GM19463 (cell line): ENCODE measurements around the gene MYL3.
A peak's percentile ranks its signal among the peaks of the same experiment; 100 is the strongest.

Experiments used
- ATAC-seq: cut with Tn5 transposase; IDR thresholded peaks from one replicate; pipeline ENCODE4 v1.9.1; 2021; ENCODE audit warnings: mild to moderate bottlenecking, moderate library complexity; ENCODE audit not compliant: unreplicated experiment

Gene MYL3

DNA sequence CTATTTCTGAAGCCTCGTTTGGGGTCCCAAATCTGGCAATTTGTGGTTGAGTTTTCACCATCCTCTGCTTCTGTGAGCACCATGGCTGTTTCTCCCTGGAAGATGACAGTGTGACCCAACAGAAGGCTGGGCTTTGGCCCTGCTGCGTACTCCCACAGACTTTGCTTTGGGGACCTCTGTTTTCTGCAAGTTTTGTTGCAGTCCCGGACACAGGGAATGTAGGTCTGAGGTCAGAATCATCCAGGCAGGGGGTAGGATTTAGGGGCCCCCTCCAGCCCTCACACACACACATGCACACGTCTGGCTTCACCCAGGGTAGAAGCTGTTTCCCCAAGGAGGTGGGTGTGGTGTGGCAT, 20.6 kb upstream of the MYL3 start:
- no peak for ATAC-seq

DNA sequence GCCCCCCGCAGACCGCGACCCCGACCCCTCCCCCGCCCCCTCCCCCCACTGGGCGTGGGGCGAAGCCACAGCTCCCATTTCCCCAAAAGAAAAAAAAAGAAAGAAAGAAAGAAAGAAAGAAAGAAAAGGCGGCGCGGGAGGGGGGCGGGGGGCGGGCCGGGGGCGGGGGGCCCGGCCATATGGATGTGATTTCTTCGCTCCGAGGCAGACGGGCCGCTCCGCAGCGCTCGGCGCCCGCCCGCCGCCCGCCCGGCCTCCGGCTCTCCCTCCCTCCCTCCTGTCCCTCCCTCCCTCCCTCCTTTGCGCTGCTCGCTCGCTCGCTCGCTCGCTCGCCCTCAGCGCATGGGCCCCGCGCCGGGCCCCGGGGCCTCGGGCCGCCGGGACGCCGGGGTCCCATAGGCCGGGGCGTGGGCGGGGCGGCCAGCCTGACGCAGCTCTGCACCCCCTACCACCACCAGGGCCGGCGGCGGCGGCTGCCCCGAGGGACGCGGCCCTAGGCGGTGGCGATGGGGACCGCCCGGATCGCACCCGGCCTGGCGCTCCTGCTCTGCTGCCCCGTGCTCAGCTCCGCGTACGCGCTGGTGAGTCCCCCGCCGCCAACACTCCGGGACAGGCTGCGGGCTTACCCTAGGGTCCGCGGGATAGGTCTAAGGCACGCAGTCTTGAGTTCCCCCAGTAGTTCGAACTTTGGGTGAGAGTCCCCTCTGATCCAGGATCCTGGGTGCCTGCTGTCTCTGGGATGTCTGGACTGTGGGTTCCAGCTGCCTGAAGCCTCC, 20.0 kb upstream of the MYL3 start:
- ATAC-seq: no peak

DNA sequence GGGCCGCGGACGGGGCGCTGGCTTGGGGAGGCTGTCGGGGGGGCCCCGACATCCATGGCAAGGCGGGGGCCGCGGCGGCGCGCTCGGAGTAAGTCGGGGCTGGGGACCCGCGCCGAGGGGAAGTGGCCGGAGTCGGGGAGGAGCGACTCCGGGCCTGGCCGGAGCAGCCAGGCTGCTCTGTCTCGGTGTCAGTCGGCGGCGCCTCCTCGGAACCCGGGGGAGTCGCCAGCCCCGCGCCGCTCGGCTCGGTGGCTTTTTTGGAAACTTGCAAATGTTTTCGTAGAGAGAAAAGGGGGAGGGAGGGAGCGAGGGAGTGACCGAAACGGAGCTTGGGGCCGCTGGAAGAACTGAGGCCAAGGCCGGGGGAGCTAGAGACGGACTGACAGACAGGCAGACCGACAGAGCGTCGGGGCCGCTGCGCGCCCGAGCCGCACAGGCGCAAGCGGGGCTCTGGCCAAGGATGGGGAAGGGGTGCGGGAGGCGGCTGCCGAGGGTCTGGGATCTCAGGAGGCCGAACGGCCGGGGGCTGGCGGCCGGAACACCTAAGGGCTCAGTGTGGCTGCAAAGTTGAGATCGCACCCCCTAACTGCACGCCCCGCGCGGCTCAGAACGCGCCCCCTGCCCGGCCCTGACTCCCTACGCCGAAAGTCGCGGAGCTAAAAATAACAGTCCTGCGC, 19.3 kb upstream of the MYL3 start:
- no peak for ATAC-seq

DNA sequence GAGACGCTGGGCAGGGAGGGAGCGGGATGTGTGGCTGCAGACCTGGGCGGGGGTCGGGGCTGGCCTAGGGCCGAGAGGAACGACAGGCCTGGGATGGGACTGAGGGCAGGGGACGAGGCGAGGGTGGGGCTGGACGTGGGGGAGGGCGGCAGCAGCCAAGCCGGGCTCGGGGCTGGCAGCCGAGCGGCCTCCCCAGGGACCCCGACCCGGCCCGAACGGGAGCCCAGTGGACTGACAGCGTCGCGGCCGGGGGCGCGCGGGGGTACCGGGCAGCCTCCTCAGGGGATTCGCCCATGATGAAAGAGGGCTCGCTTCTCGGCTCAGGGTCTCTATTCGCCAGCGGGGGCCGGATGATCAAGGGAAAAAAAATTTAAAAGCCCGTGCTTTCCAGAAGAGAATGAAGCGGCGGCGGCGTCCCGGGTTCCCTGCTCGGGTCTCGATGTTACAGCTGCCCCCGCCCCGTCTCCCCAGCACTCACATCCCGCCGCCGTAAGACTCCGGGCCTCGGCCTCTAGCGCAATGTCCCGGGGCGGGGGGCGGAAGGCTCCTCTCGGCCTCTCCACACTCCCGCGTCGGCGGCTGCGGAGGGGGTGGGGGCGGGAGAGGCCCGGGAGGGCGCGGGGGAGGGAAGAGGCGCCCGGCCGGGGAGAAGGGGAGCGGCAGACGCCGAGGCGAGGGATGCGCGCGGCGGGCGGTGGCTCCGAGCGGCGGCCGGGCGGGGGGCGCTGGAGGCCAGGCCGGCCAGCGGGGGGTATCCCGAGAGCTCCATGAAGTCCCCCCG, 18.5 kb upstream of the MYL3 start:
- ATAC-seq: no peak

DNA sequence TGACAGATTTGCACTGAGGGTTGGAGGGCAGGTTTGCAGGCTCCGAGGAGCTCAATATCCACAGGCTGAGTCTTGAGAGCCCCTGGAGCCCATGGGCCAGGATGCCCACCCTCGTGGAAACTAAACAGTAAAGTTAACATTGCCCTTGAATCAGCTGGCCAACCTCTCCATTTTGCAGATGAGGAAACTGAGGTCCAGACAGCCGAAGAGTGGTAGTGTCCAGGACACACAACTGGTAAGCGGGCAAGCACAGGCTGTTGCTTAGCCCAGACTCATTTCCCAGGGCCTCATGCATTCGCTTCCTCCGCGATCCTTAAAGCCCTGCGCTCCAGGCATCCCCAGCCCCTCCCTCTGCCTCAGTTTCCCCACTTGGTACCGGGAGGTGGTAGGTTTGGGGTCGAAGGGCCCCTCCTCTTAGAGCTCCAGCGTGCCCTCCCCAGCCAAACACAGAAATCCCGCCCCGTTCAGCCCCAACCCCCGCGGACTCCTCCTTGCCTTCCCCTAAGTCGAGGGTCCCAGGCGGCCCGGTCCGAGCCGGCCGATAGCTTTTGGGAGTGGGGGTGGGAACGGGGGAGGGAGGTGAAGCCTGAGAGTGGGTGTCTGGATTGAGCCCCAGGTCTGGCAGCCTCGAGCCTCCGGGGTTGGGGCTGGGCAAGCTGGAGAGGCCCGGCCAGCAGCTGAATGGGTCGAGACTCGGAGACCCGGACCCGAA, 17.8 kb upstream of the MYL3 start:
- ATAC-seq: no peak

DNA sequence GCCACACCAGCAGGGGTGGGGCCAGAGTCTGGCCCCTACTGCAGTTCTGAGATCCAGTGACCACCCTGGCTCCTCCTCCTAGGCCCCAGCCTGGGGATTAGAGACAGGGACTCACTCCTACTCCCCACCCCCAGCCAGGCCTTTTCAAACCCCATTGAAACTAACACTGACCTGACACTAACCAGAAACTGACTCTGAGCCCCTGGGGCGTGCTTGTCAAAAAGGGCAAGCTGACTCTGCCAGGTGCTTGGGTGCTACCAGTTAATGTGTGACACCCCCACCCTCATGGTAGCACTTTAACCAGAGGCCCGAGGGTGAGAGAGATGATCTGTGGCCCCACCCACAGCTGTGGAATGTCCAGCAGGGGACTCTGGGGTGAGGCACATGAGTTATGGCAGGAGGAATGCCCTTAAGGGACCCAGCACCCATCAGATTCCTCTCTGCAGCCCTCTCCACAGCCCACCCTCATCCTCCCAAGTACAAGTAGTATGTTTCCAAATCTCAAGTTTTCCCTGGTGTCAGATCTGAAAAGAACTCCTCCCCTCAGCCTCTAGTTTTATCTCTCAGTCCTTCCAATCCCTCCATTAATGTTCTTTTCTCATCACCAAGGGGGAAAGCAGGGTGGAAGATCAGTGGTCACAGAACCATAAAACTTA, 15.7 kb upstream of the MYL3 start:
- ATAC-seq: peak; percentile 58

DNA sequence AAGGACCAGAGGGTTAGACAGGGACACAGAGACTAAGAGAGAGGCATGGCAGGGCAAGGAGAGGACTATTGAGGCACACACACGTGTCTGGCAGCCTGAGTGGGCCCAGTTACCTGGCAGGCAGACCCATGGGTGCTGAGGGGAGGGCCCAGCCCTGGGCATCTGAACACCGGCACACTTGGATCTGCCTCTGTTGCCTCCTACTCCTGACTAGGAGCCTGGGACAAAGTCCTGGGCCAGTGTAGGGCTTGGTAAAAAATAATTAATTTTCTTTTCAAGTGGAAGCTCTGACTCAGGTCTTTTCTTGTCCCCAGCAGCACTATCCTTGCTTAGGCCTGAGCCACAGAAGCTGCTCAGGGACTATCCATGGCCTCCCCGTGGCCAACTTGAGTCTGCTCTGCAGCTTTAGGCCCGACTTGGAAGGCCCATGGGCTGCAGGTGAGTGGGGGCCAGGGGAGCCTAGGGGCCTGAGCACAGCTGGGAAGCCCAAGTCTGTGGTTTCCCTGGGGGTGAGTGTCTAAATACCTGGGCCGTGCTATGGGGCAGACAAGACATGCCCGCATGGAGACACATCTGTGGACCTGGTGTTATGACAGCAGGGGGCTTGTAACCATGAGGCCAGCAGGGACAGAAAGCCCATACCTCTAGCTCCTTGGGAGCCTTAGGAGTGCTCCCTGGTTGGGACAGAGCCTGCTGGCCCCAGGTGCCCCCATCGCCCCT, 14.3 kb upstream of the MYL3 start, which contains the start of gene PTH1R:
TSS of gene PTH1R (plus strand) at position 316 of the 720 bp plus-strand sequence. CDS start 5,839 bp downstream, outside the sequence.
- ATAC-seq: no peak

DNA sequence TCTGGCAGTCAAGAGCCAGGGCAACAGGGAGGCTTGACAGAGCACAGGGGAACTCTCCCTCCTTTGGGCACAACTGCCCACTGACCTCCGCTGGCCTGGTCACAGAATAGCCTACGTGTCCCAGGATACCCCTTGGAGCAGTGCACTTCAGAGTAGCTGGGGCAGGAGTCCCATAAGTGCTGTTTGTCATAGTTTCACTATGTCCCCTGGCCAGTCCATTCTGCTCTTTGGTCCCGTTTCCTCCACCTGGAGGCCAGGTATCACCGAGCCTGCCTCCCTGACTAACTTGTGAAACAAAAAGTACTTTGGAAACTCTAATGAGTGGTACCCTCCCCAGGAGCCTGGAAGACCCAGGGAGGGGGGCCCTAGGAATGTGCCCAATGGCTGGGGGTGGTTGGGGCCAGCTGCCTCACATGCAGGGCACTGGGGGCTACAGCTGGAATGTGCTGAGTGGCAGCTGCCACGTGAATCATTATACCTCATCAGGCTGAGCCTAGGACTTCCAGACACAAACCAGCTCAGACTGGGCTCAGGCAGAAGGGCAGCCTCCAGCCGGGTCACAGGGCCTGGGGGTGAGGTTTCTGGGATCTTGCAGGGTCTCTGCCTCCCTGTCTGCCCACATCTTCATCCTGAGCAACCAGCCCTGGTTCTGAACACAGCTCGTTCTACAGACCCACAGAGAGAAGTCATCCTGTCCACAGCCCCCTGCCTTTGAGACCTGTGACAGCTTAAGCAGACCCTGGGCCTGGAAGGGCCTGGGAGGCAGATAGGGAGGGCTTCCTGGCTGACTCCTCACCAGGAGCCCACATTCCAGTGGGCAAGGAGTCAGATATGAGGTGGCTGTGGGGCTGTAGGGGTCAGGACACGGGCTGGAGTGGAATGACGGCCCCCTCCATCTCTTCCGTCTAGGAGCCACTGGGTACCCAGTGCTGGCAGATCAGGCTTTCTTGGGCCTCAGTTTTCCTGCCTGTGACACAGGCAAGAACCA, 13.4 kb upstream of the MYL3 start:
- no peak for ATAC-seq

DNA sequence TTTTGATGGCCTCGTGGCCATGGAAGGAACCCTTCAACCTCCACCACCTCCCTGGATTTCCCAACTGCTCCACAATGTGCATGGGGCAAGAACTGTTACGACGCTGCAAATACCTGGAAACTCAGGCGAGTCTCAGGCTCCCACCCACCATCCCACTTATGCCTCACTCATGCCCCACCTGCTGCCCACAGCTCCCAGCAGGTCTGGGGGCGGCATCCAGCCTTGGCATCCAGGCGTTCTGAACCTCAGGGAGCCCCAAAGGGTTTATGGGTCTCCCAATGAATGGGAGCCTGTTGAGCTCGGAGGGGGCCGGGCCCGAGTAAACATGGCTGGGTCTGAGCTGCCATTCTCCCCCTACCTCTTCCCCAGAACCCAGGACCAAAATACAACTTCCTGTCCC, 12.3 kb upstream of the MYL3 start:
- no peak for ATAC-seq

DNA sequence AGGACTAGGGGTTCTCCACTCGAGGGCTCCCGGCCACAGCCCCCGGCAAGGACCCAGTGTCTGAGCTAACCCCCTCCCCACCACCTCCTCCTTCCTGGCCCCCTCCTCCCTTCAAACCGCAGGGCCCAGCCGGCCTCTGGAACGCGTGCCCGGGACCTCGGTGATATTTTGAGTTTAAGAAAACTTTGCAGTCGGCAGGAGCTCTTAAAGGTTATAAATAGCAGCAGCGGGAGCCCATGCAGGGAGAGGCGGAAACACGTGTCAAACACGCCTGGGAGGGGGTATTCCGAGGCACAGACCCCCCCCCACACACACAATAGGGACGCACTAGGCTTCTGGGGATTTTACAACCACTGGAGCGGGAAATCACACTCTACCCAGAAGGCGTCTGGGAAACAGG, 11.2 kb upstream of the MYL3 start:
- no peak for ATAC-seq

DNA sequence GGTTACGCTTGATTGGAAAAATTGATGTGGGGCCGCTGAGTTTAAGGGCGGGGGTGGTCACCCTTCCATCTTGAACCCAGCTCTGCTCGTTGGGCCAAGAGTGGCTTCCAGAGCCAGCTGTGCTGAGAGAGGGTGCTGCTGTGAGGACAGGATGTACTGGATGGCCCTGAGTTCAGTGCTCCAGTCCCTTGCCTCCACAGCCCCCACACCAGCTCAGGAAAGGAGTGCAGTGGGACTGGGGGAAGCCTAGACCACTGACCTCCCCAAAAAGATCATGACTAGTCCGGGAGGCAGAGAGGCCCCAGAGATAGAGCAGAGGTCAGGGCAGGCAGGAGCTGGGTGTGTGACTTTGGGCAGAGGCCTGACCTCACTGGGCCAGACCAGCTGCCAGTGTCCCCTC, 10.3 kb upstream of the MYL3 start:
- ATAC-seq: no peak

DNA sequence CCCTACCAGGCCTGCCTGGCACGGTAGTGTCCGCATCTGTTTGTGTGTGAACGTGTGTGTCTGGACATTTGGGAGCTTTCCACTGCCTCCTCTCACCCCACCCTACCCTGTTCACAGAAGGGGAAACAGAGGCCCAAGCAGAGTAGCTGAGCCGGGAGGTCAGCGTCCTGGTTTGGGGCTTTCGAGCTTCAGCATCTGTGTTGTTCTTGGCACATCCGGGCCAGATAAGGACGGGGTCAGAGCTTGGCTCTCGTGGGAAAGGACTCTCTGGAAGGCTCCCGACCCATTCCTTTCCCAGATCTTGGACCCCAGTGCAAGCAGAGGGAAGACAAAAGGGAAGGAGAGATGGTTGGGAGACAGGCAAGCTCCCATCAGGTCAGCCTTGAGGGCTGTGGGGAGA, 8.0 kb upstream of the MYL3 start:
- ATAC-seq: no peak

DNA sequence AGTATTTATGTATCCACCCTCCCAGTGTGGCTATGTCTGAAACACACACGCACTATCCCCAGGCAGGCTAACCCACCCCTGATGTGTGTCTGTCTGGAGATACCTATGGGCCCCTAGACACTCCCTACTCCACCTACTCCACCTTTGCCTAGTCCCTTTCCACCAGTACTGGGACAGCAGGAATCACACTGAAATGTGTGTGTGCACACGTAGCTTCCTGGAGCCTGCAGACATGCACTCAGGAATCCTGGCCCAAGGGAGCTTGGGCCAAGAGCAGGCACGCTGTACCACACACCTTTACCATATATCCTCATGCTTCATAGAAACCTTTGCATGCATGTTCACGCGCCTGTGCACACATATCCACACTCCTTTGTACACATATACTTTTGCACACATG, 7.4 kb upstream of the MYL3 start:
- ATAC-seq: no peak

DNA sequence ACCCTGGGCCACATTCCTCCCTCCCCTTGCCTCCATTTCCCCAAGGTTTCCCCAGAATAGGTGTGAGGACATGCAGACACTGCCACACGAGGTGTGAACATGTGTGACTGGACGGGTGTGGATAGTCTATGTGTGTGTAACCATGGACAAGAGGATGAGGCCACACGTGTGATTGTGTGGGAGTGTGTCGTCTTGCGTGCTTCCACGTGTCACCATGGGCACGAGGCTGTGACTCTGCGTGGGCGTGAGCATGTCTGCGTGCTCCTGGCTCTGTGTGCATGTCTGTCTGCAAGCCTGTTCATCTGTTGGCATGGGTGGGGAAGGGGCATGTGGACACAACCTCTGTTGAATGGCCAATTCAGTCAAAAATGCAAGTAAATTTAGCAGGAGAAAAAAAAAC, 6.2 kb upstream of the MYL3 start:
- no peak for ATAC-seq

DNA sequence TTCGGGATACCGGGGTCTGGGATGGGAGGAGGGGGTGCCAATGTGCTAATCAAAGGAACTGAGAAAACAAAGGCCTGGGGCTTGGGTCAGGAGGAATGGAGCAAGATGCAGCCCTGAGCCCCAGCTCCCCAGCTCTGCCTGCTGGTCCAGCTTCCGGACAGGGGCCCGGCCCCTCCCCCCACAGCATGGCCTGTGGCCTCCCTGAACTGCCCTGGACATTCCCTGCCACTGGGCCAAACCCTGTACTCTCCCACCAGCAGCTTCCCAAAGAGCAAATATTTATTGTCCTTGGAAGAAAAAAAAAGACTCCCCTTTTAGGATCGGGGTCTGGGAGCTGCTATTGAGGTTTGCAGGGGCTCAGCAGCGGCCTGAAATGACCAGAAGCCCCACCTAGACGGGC, 5.7 kb upstream of the MYL3 start:
- no peak for ATAC-seq

DNA sequence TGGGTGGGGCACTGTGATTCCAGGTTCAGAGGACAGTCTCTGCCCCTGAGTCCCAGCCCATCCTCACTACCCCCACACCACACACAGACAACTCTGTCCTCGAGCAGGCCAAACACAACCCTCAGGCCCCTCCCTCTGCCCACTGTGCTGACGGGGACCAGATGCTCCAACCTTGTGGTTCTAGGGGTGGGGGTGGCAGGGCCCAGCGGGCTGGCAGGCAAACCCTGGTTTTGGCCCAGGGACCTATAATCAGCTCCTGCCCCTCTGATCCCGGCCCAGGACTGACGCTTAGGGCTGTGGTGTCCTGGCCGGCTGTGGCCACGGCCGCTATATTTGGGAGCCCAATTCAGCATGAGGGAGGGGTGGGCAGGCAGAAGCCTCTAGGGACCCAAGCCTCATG, 5.0 kb upstream of the MYL3 start:
- ATAC-seq: no peak

DNA sequence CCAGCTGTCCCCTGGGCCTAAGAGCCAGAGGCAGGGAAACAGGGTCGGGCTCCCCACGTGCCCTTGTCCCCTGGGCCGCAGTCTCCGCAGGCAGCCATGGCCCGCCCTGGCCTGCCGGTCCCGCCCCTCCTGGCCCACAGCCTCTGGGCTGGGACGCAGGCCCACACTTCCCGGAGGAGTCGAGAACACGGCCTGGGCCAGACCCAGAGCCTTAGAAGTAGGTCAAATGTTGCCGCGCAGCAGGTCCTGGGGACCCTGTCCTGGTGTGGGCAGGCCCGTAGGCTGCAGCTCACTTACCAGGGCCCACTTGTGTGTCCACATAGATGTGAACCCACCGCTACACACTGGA, 4.3 kb upstream of the MYL3 start:
- no peak for ATAC-seq

DNA sequence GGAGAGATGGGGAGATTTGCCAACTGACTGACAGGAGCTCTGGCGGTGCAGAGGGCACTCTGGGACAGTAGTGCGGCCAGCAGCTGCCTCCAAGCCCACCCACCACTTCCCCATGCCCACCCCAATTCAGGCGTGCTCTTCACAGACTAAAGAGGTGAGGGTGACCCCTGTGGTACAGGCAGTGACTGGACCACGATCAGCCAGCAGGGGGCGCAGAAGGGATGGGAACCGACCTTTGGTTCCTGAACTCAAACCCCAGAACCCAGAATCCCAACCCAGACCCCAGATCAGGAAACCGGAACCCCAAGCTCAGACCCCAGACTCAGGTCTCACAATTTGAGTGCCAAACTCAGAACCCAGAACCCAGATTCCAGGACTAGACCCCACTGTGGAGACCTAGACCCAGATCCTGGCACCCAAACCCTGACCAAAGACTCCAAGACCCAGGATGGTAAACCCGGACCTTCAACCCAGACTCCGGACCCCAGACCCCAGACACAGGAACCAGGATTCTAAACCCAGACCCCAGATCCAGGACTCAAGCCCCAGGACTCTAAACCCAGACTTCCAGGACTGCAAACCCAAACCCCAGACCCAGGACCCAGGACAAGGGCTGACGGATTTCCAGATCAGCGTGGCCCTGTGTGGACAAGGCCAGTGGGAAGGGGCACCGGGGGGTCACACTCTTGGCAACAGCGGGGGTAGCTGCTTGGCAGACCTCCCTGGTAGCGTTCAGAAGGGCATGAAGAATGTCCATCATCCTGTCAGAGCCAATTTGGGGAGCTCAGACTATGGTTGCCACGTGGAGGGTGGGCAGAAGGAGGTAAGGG, 3.7 kb upstream of the MYL3 start:
- ATAC-seq: no peak
